ENCODE measurements around the gene RILP. TPM values are rescaled to one million over a fixed set of nuclear protein-coding genes. Genes with fewer than 3 reads are reported as not detected.
"Not testable (repeated sequence)": the region's sequence is repeated elsewhere in the genome, so short reads cannot be mapped to it uniquely, and the experiment has no call there.

Gene RILP, protein sequence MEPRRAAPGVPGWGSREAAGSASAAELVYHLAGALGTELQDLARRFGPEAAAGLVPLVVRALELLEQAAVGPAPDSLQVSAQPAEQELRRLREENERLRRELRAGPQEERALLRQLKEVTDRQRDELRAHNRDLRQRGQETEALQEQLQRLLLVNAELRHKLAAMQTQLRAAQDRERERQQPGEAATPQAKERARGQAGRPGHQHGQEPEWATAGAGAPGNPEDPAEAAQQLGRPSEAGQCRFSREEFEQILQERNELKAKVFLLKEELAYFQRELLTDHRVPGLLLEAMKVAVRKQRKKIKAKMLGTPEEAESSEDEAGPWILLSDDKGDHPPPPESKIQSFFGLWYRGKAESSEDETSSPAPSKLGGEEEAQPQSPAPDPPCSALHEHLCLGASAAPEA
- 10 to 100 TPM; 16.1 to 38.9 TPM for total RNA-seq

DNA sequence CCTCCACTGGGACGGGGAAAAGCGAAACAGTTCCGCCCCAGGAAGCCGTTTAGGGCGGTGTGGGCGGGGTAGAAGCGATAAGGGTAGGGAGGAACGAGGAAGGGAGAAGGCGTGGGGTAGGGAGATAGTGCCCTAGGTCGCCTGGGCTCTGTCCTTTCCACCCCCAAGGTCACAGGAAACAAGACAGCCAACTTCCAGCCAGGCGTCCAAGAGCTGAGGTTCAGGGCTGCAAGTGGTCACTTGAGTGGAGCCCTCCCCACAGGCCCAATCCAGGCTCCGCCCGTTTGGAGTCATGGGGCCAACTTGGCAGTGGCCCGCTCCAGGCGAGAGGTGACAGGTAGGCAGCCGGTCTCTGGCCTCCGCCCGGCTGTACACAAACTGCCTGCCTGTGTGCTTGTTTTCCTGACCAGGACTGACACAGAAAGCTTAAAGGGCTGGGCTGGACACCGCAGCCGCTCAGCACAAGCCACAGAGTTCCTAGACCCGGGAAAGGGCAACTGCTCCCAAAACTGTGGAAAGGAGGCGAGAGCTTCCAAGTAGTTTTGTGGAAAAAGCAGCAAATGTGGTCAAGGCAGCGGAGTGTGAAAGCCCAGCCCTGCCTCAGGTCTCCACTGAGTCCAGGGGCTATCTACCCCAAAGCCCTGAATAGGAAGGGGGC is at the start of gene RILP:
Gene RILP, minus strand, starts transcription at position 23 of the 658 bp plus-strand sequence. CDS start 62 bp downstream, outside the sequence.
- Histone ChIP-seq H3K27me3 (replicated peaks; ENCODE audit: insufficient read depth) (no peaks in the 10 kb centered on the region), H3K4me1 (ENCODE audit: control insufficient read depth in 1 of 2, low read depth in 2 of 2) (peaks cover 14 to 24% of the 10 kb centered on the region in 2 donors), H3K36me3 (peaks cover 47% of the 10 kb centered on the region), H3K4me3 (peak within 1 kb of the TSS; percentile 78), H3K9me3 (no peaks in the 10 kb centered on the region), H3K27ac (peak within 1 kb of the TSS; percentile 91 to 94)
- no peak for DNase-seq (ENCODE audit: low spot score)
- ATAC-seq (ENCODE audit: insufficient number of reproducible peaks, low FRiP score, low read depth), result peak; percentile 27
- TF ChIP-seq, protein P1, sequence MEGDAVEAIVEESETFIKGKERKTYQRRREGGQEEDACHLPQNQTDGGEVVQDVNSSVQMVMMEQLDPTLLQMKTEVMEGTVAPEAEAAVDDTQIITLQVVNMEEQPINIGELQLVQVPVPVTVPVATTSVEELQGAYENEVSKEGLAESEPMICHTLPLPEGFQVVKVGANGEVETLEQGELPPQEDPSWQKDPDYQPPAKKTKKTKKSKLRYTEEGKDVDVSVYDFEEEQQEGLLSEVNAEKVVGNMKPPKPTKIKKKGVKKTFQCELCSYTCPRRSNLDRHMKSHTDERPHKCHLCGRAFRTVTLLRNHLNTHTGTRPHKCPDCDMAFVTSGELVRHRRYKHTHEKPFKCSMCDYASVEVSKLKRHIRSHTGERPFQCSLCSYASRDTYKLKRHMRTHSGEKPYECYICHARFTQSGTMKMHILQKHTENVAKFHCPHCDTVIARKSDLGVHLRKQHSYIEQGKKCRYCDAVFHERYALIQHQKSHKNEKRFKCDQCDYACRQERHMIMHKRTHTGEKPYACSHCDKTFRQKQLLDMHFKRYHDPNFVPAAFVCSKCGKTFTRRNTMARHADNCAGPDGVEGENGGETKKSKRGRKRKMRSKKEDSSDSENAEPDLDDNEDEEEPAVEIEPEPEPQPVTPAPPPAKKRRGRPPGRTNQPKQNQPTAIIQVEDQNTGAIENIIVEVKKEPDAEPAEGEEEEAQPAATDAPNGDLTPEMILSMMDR (IDR thresholded peaks at IDR 0.05), result no peak

DNA sequence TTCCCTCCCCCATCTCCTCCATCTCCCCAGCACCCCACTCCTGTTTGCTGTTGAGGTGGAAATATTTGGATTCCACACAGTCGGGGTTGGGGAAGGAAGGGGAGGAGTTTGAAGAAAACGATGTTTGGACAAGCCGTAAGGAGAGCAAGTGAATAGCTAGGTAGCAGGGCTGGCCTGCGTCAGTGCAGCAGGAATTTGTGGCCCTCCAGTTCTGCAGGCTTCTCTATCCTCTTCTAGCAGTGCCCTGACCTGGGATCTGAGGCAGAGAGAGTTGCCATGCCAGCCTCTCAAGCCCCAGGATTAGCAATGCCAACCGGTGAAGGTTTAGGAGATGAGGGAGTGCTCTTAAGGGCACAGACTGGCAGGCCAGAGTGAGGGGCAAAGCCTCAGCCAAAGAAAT is 48.0 kb upstream of the RILP start:
- Histone ChIP-seq H3K36me3 (no peaks in the 10 kb centered on the region), H3K9me3 (no peaks in the 10 kb centered on the region), H3K4me3 (peak overlapping the region; percentile 3), H3K27ac (peak overlapping the region; percentile 47 to 63), H3K27me3 (replicated peaks; ENCODE audit: insufficient read depth) (no peaks in the 10 kb centered on the region), H3K4me1 (ENCODE audit: control insufficient read depth in 1 of 2, low read depth in 2 of 2) (peaks cover 0 to 12% of the 10 kb centered on the region in 2 donors)
- ATAC-seq (ENCODE audit: insufficient number of reproducible peaks, low FRiP score, low read depth) (no peak), DNase-seq (ENCODE audit: low spot score) (no peak)
- TF ChIP-seq, protein P1 (IDR thresholded peaks at IDR 0.05), result no peak

DNA sequence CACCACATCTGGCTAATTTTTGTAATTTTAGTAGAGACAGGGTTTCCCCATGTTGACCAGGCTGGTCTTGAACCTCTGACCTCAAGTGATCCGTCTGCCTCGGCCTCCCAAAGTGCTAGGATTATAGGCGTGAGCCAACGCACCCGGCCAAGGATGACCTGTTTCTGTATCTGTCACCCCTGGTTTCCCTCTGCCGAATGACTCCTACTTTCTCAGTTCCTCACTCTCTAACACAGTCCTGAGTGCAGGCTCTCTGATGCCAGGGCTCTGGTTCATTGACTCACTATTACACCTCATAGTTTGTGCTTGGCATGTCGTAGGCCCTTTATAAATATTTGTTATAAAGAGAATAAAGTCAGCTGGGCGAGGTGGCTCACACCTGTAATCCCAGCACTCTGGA is 45.7 kb upstream of the RILP start:
- TF ChIP-seq, protein P1 (IDR thresholded peaks at IDR 0.05), result no peak
- no peak overlapping the region for H3K4me3 ChIP-seq
- H3K9me3 ChIP-seq, result no peaks in the 10 kb centered on the region
- H3K4me1 ChIP-seq (ENCODE audit: control insufficient read depth in 1 of 2, low read depth in 2 of 2), result peaks cover 0 to 12% of the 10 kb centered on the region in 2 donors
- H3K36me3 ChIP-seq, result no peaks in the 10 kb centered on the region
- DNase-seq (ENCODE audit: low spot score) (no peak), ATAC-seq (ENCODE audit: insufficient number of reproducible peaks, low FRiP score, low read depth) (no peak)
- H3K27ac ChIP-seq, result no peak overlapping the region
- no peaks in the 10 kb centered on the region for H3K27me3 ChIP-seq (replicated peaks; ENCODE audit: insufficient read depth)

DNA sequence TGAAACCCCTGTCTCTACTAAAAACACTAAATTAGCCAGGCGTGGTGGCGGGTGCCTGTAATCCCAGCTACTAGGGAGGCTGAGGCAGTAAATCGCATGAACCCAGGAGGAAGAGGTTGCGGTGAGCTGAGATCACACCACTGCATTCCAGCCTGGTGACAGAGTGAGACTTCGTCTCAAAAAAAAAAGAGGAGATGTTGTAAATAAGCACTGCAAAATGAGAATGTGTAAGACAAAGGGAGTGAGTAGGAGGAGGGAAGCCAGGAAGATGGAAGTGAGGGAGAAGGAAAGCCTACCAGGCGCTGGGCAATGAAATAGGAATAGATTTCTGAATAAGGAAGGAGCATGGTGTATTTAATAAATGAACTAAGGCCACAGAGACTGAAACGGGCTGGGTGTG is 43.7 kb upstream of the RILP start:
- DNase-seq (ENCODE audit: low spot score) (no peak), ATAC-seq (ENCODE audit: insufficient number of reproducible peaks, low FRiP score, low read depth) (no peak)
- Histone ChIP-seq H3K4me1 (ENCODE audit: control insufficient read depth in 1 of 2, low read depth in 2 of 2) (peaks cover 0 to 10% of the 10 kb centered on the region in 2 donors), H3K27ac (no peak overlapping the region), H3K27me3 (replicated peaks; ENCODE audit: insufficient read depth) (no peaks in the 10 kb centered on the region), H3K36me3 (no peaks in the 10 kb centered on the region), H3K9me3 (no peaks in the 10 kb centered on the region), H3K4me3 (no peak overlapping the region)
- TF ChIP-seq, protein P1 (IDR thresholded peaks at IDR 0.05), result no peak

DNA sequence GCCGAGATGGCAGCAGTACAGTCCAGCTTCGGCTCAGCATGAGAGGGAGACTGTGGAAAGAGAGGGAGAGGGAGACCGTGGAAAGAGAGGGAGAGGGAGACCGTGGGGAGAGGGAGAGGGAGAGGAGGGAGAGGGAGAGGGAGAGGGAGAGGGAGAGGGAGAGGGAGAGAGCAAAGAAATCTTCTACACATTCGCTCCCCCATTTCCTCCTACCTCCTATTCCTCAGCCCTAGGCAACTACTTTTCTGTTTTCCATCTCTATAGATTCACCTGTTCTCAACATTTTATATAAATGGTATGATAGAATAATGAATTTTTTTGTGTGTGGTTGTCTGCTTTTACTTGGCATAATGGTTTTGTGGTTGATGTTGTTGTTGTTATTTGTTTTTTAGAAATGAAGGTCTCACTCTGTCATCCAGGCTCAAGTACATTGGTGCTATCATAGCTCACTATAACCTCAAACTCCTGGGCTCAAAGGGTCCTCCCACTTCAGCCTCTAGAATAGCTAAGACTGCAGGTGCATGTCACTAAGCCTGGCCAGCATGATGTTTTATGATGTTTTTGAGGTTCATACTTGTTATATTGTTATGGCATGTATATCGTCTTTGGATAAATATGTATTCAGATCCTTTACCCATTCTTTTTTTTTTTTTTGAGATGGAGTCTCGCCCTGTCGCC is 41.0 kb upstream of the RILP start:
- no peaks in the 10 kb centered on the region for H3K9me3 ChIP-seq
- no peaks in the 10 kb centered on the region for H3K4me1 ChIP-seq (ENCODE audit: control insufficient read depth in 1 of 2, low read depth in 2 of 2)
- no peak for DNase-seq (ENCODE audit: low spot score)
- no peaks in the 10 kb centered on the region for H3K27me3 ChIP-seq (replicated peaks; ENCODE audit: insufficient read depth)
- ATAC-seq (ENCODE audit: insufficient number of reproducible peaks, low FRiP score, low read depth), result no peak
- TF ChIP-seq, protein P1 (IDR thresholded peaks at IDR 0.05), result no peak
- no peak overlapping the region for H3K27ac ChIP-seq
- H3K4me3 ChIP-seq, result no peak overlapping the region
- no peaks in the 10 kb centered on the region for H3K36me3 ChIP-seq

DNA sequence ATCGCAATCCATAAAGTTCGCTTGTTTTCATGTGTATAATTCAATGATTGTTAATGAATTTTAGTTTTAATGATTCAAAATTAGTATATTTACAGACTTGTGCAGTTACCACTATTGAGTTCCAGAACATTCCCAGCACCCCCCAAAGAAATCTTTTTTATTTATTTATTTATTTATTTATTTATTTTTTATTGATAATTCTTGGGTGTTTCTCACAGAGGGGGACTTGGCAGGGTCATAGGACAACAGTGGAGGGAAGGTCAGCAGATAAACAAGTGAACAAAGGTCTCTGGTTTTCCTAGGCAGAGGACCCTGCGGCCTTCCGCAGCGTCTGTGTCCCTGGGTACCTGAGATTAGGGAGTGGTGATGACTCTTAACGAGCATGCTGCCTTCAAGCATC is 38.7 kb upstream of the RILP start:
- not testable (repeated sequence) for H3K36me3 ChIP-seq; H3K4me1 ChIP-seq (ENCODE audit: control insufficient read depth in 1 of 2, low read depth in 2 of 2); H3K9me3 ChIP-seq; H3K4me3 ChIP-seq; H3K27ac ChIP-seq; DNase-seq (ENCODE audit: low spot score); ATAC-seq (ENCODE audit: insufficient number of reproducible peaks, low FRiP score, low read depth); H3K27me3 ChIP-seq (replicated peaks; ENCODE audit: insufficient read depth)

All from thoracic aorta (tissue), 2 donors.